NCI-H2196 (cell line): ENCODE measurements around the gene SELENOH.
A peak's percentile ranks its signal among the peaks of the same experiment; 100 is the strongest.

Source experiments
- DNase-seq: peaks from one replicate; lab custom pipeline; 2025; ENCODE audit not compliant: unreplicated experiment; lab: John Stamatoyannopoulos, UW

SELENOH gene

DNA sequence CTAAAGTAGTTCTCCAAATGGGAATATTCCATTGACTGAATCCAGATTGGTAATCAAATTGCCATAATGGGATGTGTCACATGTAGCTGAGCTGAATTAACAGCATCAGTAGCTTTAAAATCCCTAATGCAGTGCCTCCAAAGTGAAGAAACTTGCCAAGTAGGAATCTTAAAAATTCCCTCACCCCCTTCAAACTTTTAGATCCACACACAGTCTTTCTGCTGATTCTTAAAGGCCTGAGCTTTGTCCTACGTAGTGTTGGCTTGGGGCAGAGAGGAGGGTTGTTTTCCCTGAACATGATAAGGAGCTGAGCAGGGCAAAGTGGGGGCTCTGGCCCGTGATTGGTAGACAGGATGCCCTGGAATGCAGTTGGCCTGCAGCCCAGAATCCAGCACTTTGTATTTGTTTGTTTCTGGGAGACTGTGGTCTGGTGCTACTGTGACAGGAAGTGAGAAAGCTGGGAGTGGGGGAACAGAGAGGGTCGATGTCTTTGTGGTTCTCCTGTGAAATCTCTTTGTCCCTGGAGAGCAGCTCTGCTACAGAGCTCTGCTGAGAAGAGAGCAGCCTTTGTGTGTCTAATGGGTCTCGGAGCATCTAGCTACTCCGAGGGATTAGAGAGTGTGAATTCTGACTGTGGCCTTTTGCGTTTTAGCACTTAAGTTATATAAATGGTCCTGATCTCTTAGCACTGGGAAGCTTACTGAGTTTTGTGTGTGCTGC lies 37.2 kb downstream of the SELENOH start:
- peak; percentile 77 for DNase-seq

DNA sequence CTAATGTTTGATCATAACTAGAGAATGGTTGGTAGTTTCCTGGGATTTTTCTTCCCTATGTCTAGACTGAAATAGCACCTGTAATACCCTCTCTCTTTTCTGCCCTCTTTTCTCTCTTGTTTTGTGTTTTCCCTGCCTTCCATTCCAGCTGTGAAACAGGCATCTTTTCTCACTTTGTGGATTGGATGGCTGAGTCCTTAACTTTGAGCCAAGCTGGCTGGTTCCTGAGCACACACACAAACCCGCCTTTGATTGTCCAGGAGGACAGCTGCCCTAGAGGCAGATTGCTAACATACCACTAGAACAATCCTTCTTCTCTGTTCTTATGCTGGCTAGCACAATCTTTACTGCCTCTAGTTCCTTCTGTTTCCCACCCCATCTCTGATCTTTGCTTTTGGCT lies 38.0 kb downstream of the SELENOH start:
- DNase-seq, result no peak

DNA sequence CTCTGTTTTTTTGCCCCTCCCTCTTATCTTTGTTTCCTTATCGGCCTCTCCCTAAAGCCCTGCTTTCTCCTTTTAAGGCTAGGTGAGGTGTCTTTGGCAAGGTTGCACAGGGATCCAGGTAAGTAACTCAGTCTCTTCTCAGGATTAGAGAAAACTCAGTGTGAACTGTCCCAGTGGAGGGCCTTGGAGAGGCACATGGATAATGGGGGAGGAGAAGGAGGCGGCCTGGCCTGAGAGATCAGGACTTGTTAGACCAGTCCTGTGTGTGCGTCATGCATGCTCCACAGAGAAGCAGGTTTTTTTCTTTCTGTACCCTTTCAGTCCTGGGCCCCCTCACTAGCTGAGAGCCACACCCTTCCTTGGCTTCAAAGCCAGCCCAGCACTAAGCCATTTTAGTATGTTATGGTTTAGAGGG lies 40.2 kb downstream of the SELENOH start:
- no peak for DNase-seq

DNA sequence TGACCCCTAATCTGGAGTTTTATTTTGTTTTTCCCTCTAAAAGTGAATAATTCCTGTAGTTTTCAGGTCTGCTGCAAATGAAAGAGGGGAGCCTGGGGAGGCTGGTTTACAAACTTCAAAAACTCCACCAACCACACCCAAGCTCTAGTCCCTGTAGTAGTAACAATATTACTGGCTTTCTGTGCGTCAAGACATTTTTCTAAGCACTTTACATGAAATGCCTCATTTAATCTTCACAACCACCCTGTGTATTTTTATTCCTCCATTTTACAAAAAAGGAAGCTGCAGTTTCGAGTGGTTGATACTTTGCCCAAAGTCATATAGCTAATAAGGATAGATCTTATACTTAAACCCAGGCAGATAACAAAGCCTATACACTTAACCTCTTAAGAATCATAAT lies 43.8 kb downstream of the SELENOH start:
- DNase-seq, result no peak

DNA sequence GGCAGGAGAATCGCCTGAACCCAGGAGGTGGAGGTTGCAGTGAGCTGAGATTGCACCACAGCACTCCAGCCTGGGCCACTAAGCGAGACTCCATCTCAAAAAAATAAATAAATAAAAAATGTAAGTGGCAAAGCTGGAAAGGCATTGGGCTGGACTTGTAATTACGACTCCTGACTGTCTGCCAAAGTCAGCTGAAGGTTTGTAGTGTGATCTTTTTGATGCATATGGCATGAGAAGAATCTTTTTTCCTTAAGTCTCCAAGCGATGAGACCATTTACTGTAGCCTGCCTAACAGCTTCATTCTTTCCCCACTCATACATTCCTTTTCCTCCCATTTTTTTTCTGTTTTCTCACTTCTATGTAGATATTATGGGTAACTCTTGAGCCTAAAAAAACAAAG lies 45.1 kb downstream of the SELENOH start:
- no peak for DNase-seq

DNA sequence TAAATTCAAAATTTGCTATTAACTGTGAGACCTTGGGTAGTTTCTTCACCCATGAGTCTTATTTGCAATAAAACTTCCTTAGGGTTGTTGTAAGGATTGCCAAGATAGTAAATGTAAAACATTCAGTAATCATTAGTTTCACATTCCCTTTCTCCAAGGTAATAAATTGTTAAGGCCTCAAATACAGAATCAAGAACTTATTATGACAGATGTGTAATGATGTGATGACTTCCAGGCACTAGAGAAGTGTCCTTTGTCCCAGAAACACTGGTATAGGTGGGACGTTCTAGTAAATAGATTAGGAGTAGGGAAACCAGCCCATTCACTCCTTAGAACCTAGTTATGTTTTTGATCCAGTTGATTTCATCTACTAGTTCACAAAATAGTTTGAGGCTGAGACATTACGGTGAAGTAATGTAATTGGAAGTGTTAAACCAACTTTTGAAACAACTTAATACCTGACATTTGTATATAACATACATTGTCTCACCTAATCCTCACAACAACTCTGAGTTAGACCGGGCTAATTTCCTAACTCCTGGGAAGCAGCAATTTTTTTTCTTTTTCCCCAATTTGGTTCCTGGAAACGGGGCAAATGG lies 45.8 kb downstream of the SELENOH start:
- no peak for DNase-seq

DNA sequence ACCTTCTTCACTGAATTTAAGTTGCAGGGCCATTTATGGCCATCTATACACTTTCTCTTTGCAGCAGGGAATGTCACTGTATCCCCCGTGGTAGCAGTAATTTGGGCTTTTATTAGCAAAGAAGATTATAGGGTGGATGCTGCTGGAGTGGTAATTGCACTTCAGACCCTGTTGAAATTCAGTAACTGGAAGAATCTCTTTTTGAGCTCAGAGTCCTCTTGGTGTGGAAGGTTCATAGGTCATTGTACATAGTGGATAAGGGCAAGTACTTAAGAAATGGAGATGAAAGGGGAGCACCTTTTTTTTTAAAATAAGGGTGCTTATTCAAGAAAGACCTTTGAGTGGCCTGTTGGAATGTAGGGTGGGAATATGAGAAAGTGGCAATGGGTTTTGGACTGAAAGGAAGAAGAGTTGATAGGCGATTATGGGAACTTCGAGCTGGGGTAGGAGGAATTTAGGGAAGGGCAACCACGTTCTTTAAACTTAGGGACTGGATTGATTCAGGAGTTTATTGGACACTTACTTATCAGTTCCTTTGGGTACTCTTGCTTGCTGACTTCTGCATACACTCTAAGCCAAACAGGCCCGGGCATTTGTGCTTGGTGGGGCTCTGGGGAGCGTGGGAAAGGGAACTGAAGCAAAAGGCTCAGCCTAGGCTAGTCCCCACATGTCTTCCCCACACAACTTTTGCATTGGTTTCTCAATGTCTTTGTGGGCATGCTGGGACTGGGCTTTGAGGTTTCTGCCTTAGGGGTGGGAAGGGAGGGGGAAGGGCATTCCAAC lies 46.8 kb downstream of the SELENOH start:
- DNase-seq, result no peak

DNA sequence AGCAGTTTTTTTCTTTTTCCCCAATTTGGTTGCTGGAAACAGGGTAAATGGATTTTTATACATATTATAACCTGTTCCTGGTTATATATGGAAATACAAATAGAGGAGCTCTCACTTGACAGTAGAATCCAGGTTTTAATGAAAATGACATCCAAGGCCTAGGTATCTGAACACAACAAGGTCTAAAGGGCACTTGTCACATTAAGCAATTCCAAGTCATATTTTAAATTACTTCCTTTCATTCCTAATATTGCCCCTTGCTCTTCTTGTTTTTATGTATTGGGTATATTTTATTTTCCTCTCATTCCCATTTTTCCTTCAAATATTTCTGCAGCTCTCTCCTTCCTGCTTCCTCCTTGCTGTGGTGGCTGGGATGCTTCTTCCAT lies 47.4 kb downstream of the SELENOH start:
- no peak for DNase-seq

DNA sequence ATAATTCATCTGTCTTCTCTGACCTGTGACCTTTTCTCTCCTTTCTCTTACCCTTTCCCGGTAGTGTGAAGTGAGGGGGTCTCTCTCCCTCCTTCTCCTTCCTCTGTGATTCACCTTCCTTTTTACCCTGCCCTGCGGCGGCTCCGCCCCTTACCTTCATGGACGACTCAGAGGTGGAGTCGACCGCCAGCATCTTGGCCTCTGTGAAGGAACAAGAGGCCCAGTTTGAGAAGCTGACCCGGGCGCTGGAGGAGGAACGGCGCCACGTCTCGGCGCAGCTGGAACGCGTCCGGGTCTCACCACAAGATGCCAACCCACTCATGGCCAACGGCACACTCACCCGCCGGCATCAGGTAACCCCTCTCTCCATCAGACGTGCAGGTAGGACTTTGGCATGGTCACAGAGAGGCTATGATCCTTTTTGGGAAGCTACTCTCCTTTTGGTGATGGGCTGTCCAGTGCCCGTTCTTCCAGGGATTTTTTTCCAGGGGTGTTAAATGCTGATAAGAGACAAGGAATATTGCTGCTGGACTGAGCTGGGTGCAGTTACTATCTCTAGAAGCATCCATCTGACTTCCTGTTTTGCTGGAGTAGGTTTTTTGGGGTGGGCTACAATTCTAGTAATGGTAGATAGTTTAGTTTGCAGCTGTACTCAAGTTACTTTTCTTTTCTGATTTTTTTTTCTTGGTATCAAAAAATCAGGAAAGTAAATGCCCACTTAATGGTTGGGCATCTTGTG lies 50.2 kb downstream of the SELENOH start:
- DNase-seq, result no peak

DNA sequence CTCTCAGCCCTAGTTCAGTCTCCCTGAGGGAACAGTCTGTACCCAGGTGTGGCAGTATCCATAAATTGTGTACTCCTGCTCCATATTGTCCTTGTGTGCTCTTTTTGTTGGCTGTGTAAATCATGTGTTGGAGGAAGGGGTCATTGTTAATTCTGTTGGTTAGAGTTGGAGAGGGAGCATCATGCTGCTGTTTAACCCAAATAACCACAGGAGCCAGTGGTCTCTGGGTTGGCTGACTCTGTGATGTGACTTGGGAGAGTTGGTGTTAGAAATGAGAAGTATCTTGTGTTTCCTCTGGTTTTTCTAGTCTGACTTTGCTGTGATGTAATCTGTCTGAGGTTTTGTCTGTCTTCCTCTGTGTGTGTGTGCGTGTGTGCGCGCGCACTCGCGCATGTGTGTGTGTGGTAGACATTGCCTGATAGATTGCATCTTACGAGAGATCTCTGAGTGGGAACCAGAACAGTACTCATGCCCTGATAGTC lies 50.8 kb downstream of the SELENOH start:
- DNase-seq, result no peak

DNA sequence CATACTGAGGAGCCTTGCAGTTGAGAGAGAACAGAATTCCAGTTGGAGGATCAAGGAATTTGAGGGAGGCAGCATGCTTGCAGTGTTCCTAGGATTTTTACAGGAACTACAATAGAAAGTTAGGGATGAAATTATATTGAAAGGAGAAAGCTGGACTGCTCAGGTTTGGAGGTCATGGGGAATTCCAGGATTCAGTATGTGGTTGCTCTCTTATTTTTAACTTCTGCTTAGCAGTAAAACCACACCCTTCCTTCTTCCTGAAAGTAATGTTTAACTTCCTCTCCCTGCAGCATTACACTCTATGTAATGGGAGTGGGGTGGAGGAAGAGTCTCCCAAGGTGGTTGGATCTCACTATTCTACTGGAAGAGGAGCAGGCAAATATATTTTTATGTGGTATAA lies 51.6 kb downstream of the SELENOH start:
- no peak for DNase-seq
